HepG2 (cell line): ENCODE measurements around the gene BLVRA. TPM values are rescaled to one million over a fixed set of nuclear protein-coding genes. Genes with fewer than 3 reads are reported as not detected.
A peak's percentile ranks its signal among the peaks of the same experiment; 100 is the strongest.

Experiments used
- HOXA7 ChIP-seq: sonication (generic); formaldehyde crosslinking; IDR thresholded peaks from 2 replicates; pipeline ENCODE4 v1.8.1; 2022; ENCODE audit warnings: mild to moderate bottlenecking, missing genetic modification reagents, moderate library complexity
- KLF13 ChIP-seq: sonication (generic); formaldehyde crosslinking; IDR thresholded peaks from 2 replicates; pipeline ENCODE4 v1.4.0; 2020; ENCODE audit warnings: mild to moderate bottlenecking, missing genetic modification reagents
- KLF16 ChIP-seq, 2 experiments: sonication (generic) in 1 of 2; formaldehyde crosslinking in 1 of 2; IDR thresholded peaks; 2 replicates each; pipeline versions ENCODE4 v1.6.1 to v1.8.0; 2016 to 2023; ENCODE audit warnings: missing genetic modification reagents in 2 of 2, missing compliant biosample characterization in 1 of 2
- MED8 ChIP-seq: sonication (generic); formaldehyde crosslinking; IDR thresholded peaks from 2 replicates; pipeline ENCODE4 v1.8.1; 2023; ENCODE audit warnings: mild to moderate bottlenecking, missing genetic modification reagents; ENCODE audit not compliant: insufficient replicate concordance
- MIXL1 ChIP-seq: IDR thresholded peaks from 2 replicates; pipeline ENCODE4 v1.6.1; 2016
- NCOA1 ChIP-seq: sonication (generic); formaldehyde crosslinking; IDR thresholded peaks from 2 replicates; pipeline ENCODE4 v1.9.0; 2021; ENCODE audit warnings: missing genetic modification reagents
- PAF1 ChIP-seq: IDR thresholded peaks from 2 replicates; pipeline ENCODE4 v1.6.1; 2016; ENCODE audit warnings: missing genetic modification reagents, missing compliant biosample characterization
- RXRA ChIP-seq: sonication (generic); formaldehyde crosslinking; IDR thresholded peaks from 2 replicates; pipeline ENCODE4 v1.5.1; 2020; ENCODE audit warnings: missing genetic modification reagents
- U2AF1 ChIP-seq: fragments of 200-400 bp; formaldehyde crosslinking; optimal IDR thresholded peaks from 2 replicates; pipeline ENCODE3; 2017; ENCODE audit warnings: mild to moderate bottlenecking, low read depth, low read length
- YEATS2 ChIP-seq: sonication (generic); formaldehyde crosslinking; IDR thresholded peaks from 2 replicates; pipeline ENCODE4 v1.4.0; 2020; ENCODE audit warnings: missing genetic modification reagents, borderline replicate concordance
- ZBTB8A ChIP-seq: sonication (generic); formaldehyde crosslinking; IDR thresholded peaks from 2 replicates; pipeline ENCODE4 v1.4.0; 2020; ENCODE audit warnings: mild to moderate bottlenecking, low read depth, missing genetic modification reagents, borderline replicate concordance
- ZEB1 ChIP-seq: IDR thresholded peaks from 2 replicates; pipeline ENCODE4 v1.6.1; 2012; ENCODE audit warnings: mild to moderate bottlenecking, low read depth, inconsistent platforms; ENCODE audit not compliant: insufficient replicate concordance
- ZFP62 ChIP-seq: sonication (generic); formaldehyde crosslinking; IDR thresholded peaks from 2 replicates; pipeline ENCODE4 v1.4.0; 2020; ENCODE audit warnings: missing genetic modification reagents
- ZIK1 ChIP-seq: sonication (generic); formaldehyde crosslinking; IDR thresholded peaks from 2 replicates; pipeline ENCODE4 v1.5.0; 2020; ENCODE audit warnings: mild to moderate bottlenecking, low read depth, missing genetic modification reagents, borderline replicate concordance
- ZNF136 ChIP-seq: sonication (generic); formaldehyde crosslinking; IDR thresholded peaks from 2 replicates; pipeline ENCODE4 v1.8.1; 2022; ENCODE audit warnings: low read depth, mild to moderate bottlenecking, moderate library complexity, missing genetic modification reagents
- ZNF264 ChIP-seq: sonication (generic); formaldehyde crosslinking; IDR thresholded peaks from 2 replicates; pipeline ENCODE4 v1.4.0; 2020; ENCODE audit warnings: missing genetic modification reagents
- ZNF780A ChIP-seq: sonication (generic); formaldehyde crosslinking; IDR thresholded peaks from 2 replicates; pipeline ENCODE4 v1.8.0; 2022; ENCODE audit warnings: mild to moderate bottlenecking, missing genetic modification reagents, moderate library complexity
- ZSCAN25 ChIP-seq: sonication (generic); formaldehyde crosslinking; IDR thresholded peaks from 2 replicates; pipeline ENCODE4 v1.8.0; 2022; ENCODE audit warnings: mild to moderate bottlenecking, missing genetic modification reagents
- polyA plus RNA-seq, 8 experiments: library from polyadenylated mRNA; depleted of rRNA in 3 of 8; stranded (reverse) in 7 of 8; unstranded in 1 of 8; fragments of >200 nt; fragmentation: Illumina TruSeq in 4 of 8; extraction: Trizol in 4 of 8; gene quantifications; 2 replicates each; pipeline versions ENCODE4 v1.2.1 to v1.2.3, GENCODE V29; 2011 to 2016; ENCODE audit warnings: low read depth in 4 of 8, missing spikeins in 1 of 8, mixed read lengths in 1 of 8; ENCODE audit not compliant: insufficient read depth in 1 of 8
- total RNA-seq, 5 experiments: library from RNA; depleted of rRNA; stranded (reverse); fragments of >200 nt; fragmentation: Illumina TruSeq; extraction: Trizol; gene quantifications; 2 replicates each; pipeline ENCODE4 v1.2.3, GENCODE V29; 2016; ENCODE audit warnings: low read depth in 1 of 5
- TF ChIP-seq, protein P1 (sequence below): sonication (generic); formaldehyde crosslinking; conservative IDR thresholded peaks from 2 replicates; pipeline ENCODE4 v1.4.0; 2020; ENCODE audit warnings: missing genetic modification reagents
- TF ChIP-seq, protein P2 (sequence below): sonication (generic); formaldehyde crosslinking; IDR thresholded peaks from 2 replicates; pipeline ENCODE4 v1.4.0; 2020; ENCODE audit warnings: mild to moderate bottlenecking, low read depth, missing genetic modification reagents
- TF ChIP-seq, protein P3 (sequence below): sonication (generic); formaldehyde crosslinking; IDR thresholded peaks from 2 replicates; pipeline ENCODE4 v1.9.0; 2021; ENCODE audit warnings: mild to moderate bottlenecking, missing genetic modification reagents

The BLVRA gene
- total and polyA plus RNA-seq, 2 of the 13 experiments (the other 11 are each of a cell fraction or from before 2014, with no cell fraction given) = 39.2 to 64.2 TPM

DNA sequence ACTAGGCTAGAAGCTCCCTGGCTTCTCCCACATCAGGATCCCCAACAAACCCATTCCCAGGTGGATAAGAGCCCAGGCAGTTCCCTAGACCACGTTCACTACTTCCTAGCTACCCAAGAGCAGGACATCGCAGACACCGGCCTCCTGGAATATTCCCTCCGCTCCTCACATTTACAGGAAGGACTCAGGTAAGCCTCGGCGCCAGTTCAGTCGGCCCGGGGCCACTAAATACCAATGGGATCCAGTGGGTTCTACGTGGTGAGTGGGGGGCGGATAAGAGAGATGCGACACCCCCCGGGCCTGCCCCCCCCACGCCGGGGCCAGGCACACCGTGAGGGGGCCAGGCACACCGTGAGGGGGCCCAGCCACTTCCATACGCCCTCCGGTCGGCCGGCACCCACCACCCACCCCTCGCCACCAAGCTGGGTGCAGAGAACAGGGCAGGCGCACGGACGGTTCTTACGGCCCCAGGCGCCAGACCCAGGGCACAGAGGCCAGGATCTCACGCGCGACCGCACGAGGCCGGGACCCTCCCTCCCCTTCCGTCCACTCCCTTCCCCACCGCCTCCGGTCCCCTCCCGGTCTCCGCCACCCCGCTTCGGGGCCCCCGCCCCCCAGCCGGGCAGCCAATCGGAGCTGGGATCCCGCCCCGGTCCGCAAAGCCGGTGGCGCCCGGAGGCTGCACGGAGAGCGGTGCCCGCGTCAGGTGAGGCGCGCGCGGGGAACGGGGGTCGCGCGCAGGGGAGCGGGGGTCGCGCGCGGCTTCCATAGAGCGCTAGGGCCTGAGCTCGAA, at the start of gene BLVRA (continued):
- TF ChIP-seq ZSCAN25 (CRISPR knock-in tag) (no peak), RXRA (CRISPR knock-in tag) (peak; percentile 45; the same call in 1 of the 2 replicates), ZIK1 (peak; percentile 78), KLF16 (CRISPR knock-in tag; IDR thresholded peaks at IDR 0.05) (no peak; a peak in 1 of 4 replicates), ZEB1 (no peak), KLF13 (CRISPR knock-in tag) (0 out of 2 replicates have a peak, but pooled peaks have one; percentile 27), MED8 (CRISPR knock-in tag) (no peak), ZNF136 (CRISPR knock-in tag) (no peak), NCOA1 (CRISPR knock-in tag) (no peak), PAF1 (no peak), U2AF1 (no peak), ZNF780A (CRISPR knock-in tag) (no peak), HOXA7 (CRISPR knock-in tag) (no peak), ZNF264 (CRISPR knock-in tag) (no peak), MIXL1 (CRISPR knock-in tag) (no peak), ZFP62 (CRISPR knock-in tag) (no peak), YEATS2 (CRISPR knock-in tag) (no peak), ZBTB8A (CRISPR knock-in tag) (0 out of 2 replicates have a peak, but pooled peaks have one; percentile 62)
- TF ChIP-seq, protein P1, sequence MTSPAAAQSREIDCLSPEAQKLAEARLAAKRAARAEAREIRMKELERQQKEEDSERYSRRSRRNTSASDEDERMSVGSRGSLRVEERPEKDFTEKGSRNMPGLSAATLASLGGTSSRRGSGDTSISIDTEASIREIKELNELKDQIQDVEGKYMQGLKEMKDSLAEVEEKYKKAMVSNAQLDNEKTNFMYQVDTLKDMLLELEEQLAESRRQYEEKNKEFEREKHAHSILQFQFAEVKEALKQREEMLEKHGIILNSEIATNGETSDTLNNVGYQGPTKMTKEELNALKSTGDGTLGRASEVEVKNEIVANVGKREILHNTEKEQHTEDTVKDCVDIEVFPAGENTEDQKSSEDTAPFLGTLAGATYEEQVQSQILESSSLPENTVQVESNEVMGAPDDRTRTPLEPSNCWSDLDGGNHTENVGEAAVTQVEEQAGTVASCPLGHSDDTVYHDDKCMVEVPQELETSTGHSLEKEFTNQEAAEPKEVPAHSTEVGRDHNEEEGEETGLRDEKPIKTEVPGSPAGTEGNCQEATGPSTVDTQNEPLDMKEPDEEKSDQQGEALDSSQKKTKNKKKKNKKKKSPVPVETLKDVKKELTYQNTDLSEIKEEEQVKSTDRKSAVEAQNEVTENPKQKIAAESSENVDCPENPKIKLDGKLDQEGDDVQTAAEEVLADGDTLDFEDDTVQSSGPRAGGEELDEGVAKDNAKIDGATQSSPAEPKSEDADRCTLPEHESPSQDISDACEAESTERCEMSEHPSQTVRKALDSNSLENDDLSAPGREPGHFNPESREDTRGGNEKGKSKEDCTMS (CRISPR knock-in tag) = no peak
- TF ChIP-seq, protein P2, sequence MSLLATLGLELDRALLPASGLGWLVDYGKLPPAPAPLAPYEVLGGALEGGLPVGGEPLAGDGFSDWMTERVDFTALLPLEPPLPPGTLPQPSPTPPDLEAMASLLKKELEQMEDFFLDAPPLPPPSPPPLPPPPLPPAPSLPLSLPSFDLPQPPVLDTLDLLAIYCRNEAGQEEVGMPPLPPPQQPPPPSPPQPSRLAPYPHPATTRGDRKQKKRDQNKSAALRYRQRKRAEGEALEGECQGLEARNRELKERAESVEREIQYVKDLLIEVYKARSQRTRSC = 0 out of 2 replicates have a peak, but pooled peaks have one; percentile 70
- TF ChIP-seq, protein P3, sequence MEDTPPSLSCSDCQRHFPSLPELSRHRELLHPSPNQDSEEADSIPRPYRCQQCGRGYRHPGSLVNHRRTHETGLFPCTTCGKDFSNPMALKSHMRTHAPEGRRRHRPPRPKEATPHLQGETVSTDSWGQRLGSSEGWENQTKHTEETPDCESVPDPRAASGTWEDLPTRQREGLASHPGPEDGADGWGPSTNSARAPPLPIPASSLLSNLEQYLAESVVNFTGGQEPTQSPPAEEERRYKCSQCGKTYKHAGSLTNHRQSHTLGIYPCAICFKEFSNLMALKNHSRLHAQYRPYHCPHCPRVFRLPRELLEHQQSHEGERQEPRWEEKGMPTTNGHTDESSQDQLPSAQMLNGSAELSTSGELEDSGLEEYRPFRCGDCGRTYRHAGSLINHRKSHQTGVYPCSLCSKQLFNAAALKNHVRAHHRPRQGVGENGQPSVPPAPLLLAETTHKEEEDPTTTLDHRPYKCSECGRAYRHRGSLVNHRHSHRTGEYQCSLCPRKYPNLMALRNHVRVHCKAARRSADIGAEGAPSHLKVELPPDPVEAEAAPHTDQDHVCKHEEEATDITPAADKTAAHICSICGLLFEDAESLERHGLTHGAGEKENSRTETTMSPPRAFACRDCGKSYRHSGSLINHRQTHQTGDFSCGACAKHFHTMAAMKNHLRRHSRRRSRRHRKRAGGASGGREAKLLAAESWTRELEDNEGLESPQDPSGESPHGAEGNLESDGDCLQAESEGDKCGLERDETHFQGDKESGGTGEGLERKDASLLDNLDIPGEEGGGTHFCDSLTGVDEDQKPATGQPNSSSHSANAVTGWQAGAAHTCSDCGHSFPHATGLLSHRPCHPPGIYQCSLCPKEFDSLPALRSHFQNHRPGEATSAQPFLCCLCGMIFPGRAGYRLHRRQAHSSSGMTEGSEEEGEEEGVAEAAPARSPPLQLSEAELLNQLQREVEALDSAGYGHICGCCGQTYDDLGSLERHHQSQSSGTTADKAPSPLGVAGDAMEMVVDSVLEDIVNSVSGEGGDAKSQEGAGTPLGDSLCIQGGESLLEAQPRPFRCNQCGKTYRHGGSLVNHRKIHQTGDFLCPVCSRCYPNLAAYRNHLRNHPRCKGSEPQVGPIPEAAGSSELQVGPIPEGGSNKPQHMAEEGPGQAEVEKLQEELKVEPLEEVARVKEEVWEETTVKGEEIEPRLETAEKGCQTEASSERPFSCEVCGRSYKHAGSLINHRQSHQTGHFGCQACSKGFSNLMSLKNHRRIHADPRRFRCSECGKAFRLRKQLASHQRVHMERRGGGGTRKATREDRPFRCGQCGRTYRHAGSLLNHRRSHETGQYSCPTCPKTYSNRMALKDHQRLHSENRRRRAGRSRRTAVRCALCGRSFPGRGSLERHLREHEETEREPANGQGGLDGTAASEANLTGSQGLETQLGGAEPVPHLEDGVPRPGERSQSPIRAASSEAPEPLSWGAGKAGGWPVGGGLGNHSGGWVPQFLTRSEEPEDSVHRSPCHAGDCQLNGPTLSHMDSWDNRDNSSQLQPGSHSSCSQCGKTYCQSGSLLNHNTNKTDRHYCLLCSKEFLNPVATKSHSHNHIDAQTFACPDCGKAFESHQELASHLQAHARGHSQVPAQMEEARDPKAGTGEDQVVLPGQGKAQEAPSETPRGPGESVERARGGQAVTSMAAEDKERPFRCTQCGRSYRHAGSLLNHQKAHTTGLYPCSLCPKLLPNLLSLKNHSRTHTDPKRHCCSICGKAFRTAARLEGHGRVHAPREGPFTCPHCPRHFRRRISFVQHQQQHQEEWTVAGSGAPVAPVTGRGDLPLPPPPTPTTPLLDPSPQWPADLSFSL (CRISPR knock-in tag) = no peak
